ENCODE results near the gene PLPP3. TPM values are rescaled to one million over a fixed set of nuclear protein-coding genes. Genes with fewer than 3 reads are reported as not detected.

PLPP3 gene
- total RNA-seq, 2 experiments from 2014 or later, result not detected

- Mint-ChIP-seq H3K9me3 (no peaks in the 10 kb centered on the region), H3K27ac (no peak overlapping the region), H3K4me3 (no peak overlapping the region), H3K27me3 (peaks cover 25% of the 10 kb centered on the region), H3K4me1 (no peaks in the 10 kb centered on the region), H3K36me3 (no peaks in the 10 kb centered on the region)
- DNase-seq, result no peak
Observed at GRCh38 chr1:56584910-56585528, 5.7 kb upstream of the PLPP3 start.

DNA sequence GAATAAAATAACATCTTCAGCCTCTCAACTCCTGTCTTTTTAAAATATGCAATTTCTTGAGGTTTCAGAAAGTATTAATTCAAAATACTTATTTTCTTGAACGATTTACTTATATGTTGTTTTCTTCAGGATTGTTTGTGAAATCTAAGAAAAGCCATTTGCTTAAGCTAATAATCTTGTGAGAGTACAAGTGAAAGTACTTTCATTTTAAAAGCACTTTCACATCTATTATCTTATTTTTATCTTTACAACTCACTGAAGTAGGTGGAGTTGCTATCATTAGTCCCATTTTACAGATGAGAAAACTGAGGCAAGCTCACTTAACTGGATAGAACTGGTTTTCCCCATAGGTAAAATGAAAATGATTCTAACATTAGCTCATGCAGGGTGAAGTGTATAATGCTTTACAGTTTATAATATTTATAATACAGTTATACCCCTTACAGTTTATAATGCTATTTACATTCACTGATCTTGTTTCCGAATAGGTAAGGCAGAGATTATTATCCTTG lies 4.7 kb upstream of the PLPP3 start:
- Mint-ChIP-seq H3K27me3 (peaks cover 32% of the 10 kb centered on the region), H3K4me1 (no peaks in the 10 kb centered on the region), H3K4me3 (no peak overlapping the region), H3K36me3 (no peaks in the 10 kb centered on the region), H3K9me3 (no peaks in the 10 kb centered on the region), H3K27ac (no peak overlapping the region)
- no peak for DNase-seq

DNA sequence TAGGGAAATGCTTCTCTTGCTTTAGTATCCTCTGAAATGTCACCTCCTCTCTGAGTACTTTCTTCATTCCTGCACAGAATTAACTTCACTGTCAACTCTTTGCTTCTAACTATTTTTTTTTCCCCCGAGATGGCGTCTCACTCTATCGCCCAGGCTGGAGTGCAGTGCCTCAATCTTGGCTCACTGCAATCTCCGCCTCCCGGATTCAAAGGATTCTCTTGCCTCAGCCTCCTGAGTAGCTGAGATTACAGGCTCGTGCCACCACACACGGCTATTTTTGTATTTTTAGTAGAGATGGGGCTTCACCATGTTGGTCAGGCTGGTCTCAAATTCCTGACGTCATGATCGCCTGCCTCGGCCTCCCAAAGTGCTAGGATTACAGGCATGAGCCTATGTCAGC lies 1.4 kb upstream of the PLPP3 start:
- Mint-ChIP-seq H3K9me3 (no peaks in the 10 kb centered on the region), H3K36me3 (no peaks in the 10 kb centered on the region), H3K4me1 (no peaks in the 10 kb centered on the region), H3K4me3 (no peak overlapping the region), H3K27ac (no peak overlapping the region), H3K27me3 (peaks cover 47% of the 10 kb centered on the region)
- no peak for DNase-seq

GRCh38 chr1:56578138-56578962 lies 1.0 kb downstream of the PLPP3 start:
- no peaks in the 10 kb centered on the region for H3K4me1 Mint-ChIP-seq
- H3K9me3 Mint-ChIP-seq, result no peaks in the 10 kb centered on the region
- peak overlapping the region; percentile 78 for H3K4me3 Mint-ChIP-seq
- H3K27ac Mint-ChIP-seq, result no peak overlapping the region
- peak; percentile 4 for DNase-seq
- H3K27me3 Mint-ChIP-seq, result peaks cover 47% of the 10 kb centered on the region
- H3K36me3 Mint-ChIP-seq, result no peaks in the 10 kb centered on the region

DNA sequence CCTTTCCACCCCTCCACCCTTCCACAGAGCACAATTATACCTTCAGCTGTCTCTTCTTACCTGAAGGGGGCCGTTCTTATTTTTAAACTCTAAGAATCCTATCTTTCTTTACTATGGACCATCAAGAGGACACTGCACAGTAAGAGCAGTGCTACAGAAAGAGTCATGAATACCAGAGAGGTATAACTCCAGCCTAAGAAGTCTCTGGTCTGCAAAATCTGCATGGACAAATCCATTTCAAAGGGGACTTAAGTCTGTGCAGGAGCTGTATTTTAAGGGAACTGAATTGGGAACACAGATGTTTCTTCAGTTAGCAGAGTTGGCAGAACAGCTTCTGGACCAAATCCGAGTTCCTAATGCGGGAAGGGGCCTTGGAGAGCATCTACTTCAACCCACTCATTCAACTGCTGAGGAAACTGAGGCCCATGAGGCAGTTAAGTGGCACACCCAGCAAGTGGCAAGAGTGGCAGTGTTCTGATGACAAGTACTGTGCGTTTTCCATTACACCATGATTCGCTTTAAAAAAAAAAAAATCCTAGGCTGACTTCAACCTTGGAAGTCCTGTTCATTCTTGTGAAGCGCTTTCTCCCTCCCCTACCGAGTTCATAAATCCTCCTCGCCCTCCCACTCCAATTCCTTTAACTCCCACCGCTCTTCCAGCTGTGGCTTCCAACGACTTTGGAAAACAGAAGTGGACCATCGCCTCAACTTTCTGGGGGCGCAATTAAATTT lies 1.8 kb downstream of the PLPP3 start:
- DNase-seq, result no peak
- Mint-ChIP-seq H3K36me3 (no peaks in the 10 kb centered on the region), H3K27me3 (peaks cover 50% of the 10 kb centered on the region), H3K9me3 (no peaks in the 10 kb centered on the region), H3K4me3 (peak overlapping the region; percentile 71), H3K4me1 (no peaks in the 10 kb centered on the region), H3K27ac (no peak overlapping the region)

DNA sequence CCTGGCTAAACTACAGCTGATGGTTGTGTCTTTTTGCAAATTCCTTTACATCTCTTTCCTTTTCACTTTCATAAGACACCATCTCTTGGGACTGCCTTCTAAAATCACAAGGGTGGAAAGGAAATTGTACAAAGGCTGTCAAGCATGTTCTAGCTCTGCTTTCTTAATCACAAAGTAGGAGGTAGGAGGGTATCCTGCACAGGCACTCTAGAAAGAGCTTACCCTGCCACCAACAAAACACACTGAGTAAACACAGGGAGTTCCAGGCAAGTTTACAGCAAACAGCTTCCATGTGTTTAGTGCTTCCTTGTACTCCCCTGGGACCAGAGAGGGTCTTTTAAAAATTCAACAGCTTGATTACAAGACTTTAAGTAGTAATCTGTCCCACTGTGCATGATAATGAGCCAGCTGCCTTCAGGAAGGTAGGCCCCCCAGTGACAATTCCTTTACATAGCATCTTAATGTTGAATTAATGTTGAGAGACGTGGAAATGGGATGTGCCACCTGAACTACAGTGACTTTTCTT lies 2.4 kb downstream of the PLPP3 start:
- Mint-ChIP-seq H3K27ac (no peak overlapping the region), H3K4me1 (no peaks in the 10 kb centered on the region), H3K36me3 (no peaks in the 10 kb centered on the region), H3K9me3 (no peaks in the 10 kb centered on the region), H3K27me3 (peaks cover 50% of the 10 kb centered on the region), H3K4me3 (no peak overlapping the region)
- no peak for DNase-seq

DNA sequence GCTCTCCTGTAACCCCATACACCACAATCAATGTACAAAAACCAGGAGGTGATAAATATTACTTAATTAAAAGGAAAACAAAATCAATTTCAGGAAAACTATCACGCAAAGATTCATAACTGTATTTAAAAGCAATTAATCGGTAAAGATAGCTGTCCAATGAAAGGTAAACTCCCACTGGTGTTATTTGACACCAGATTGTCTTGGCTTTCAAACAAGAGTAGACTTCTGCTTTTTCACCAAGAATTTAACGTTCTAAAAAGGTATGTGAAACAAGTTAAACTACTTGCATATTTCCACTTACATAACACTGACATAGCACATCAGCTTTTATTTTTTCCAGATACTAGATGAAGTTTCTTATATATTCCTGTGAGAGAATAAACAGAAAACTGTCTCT lies 3.5 kb downstream of the PLPP3 start:
- H3K36me3 Mint-ChIP-seq, result no peaks in the 10 kb centered on the region
- H3K9me3 Mint-ChIP-seq, result no peaks in the 10 kb centered on the region
- no peak overlapping the region for H3K4me3 Mint-ChIP-seq
- peaks cover 43% of the 10 kb centered on the region for H3K27me3 Mint-ChIP-seq
- H3K27ac Mint-ChIP-seq, result no peak overlapping the region
- no peak for DNase-seq
- no peaks in the 10 kb centered on the region for H3K4me1 Mint-ChIP-seq

DNA sequence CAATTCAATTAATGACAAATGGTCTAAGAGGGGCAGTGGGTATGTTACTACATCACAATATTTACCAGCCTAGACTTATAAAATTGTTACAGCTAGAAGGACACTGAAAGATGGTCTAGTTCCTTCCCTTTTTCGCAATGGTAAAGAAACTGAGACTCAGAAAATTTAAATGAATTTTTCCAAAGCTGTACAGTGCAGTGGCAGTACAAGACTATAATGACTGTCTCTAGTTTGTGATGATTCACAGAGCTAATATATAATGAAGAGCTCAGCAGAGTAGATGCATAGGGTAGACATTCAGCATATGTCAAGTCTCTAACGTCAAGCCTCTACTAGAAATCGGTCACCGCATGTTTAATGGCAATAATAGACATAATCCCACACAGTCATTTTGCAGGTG lies 4.6 kb downstream of the PLPP3 start:
- Mint-ChIP-seq H3K4me3 (no peak overlapping the region), H3K9me3 (no peaks in the 10 kb centered on the region), H3K36me3 (no peaks in the 10 kb centered on the region), H3K27ac (no peak overlapping the region), H3K27me3 (peaks cover 32% of the 10 kb centered on the region), H3K4me1 (no peaks in the 10 kb centered on the region)
- no peak for DNase-seq

- no peak overlapping the region for H3K27ac Mint-ChIP-seq
- no peak for DNase-seq
- no peaks in the 10 kb centered on the region for H3K4me1 Mint-ChIP-seq
- peaks cover 21% of the 10 kb centered on the region for H3K27me3 Mint-ChIP-seq
- no peaks in the 10 kb centered on the region for H3K36me3 Mint-ChIP-seq
- no peaks in the 10 kb centered on the region for H3K9me3 Mint-ChIP-seq
- no peak overlapping the region for H3K4me3 Mint-ChIP-seq
Observed at GRCh38 chr1:56573311-56573710, 6.1 kb downstream of the PLPP3 start.

- H3K36me3 Mint-ChIP-seq, result no peaks in the 10 kb centered on the region
- no peak overlapping the region for H3K4me3 Mint-ChIP-seq
- no peaks in the 10 kb centered on the region for H3K9me3 Mint-ChIP-seq
- peaks cover 13% of the 10 kb centered on the region for H3K27me3 Mint-ChIP-seq
- no peaks in the 10 kb centered on the region for H3K4me1 Mint-ChIP-seq
- no peak for DNase-seq
- no peak overlapping the region for H3K27ac Mint-ChIP-seq
Observed at GRCh38 chr1:56572334-56573050, 6.9 kb downstream of the PLPP3 start.

DNA sequence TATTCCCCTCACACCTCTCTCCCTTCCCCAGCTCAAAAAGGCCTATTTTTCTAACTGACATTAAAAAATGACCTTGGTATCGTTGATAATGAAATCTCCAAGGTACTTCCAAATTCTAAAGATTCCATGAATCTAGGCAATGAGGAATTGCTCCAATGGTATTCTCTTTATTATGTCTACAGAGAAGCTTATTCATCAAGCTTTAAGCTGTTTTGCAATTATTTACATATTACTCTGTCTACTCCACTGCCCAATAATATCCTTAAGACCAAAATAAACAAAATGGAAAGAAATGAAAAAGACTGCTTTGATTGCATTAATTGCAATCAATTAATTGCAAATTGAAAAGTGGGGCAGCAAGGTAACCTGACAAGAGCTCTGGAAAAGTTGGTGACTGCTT lies 7.9 kb downstream of the PLPP3 start:
- Mint-ChIP-seq H3K27me3 (peaks cover 3% of the 10 kb centered on the region), H3K9me3 (no peaks in the 10 kb centered on the region), H3K36me3 (no peaks in the 10 kb centered on the region), H3K27ac (no peak overlapping the region), H3K4me3 (no peak overlapping the region), H3K4me1 (no peaks in the 10 kb centered on the region)
- DNase-seq, result no peak

DNA sequence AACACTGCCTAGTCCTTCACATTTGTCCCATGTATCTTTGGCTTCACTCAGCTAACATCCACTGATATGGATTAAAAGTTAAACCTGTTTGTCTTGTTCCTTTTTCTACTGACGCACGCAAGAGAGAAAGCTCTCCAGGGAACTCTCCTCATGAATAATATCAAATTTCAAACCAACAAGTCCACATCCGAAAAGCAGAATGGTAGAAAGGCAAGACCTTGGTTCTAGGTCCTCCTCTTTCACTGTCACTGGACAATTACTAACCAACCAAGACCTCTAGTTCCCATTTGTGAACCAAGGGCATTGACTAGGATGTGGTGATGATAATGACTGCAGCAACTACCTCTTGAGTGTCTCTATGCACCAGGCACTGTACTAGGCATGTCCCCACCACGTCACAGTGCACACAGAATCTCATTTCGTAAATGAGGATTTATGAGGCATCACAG lies 8.4 kb downstream of the PLPP3 start:
- Mint-ChIP-seq H3K36me3 (no peaks in the 10 kb centered on the region), H3K27me3 (peaks cover 3% of the 10 kb centered on the region), H3K4me3 (no peak overlapping the region), H3K27ac (no peak overlapping the region), H3K4me1 (no peaks in the 10 kb centered on the region), H3K9me3 (no peaks in the 10 kb centered on the region)
- DNase-seq, result no peak

DNA sequence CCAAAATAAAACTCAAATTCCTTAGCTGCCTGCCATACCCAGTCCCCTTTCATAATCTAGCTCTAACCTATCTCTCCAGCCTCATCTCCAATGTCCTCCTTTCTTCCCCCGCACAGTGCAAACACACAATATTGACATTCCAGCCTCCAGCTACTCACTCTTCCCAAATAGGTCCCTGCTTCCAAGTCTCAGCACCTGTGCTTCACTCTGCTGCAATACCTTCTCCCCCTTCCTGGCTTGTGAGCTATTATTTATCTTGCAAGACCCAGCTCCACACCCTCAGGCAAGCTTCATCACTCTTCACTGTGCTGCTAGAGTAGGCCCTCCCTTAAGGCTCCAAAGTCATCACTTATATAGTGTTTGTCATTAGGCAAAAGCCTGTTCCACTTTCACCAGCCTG lies 9.7 kb downstream of the PLPP3 start:
- Mint-ChIP-seq H3K4me1 (no peaks in the 10 kb centered on the region), H3K27me3 (peaks cover 3% of the 10 kb centered on the region), H3K27ac (no peak overlapping the region)

DNA sequence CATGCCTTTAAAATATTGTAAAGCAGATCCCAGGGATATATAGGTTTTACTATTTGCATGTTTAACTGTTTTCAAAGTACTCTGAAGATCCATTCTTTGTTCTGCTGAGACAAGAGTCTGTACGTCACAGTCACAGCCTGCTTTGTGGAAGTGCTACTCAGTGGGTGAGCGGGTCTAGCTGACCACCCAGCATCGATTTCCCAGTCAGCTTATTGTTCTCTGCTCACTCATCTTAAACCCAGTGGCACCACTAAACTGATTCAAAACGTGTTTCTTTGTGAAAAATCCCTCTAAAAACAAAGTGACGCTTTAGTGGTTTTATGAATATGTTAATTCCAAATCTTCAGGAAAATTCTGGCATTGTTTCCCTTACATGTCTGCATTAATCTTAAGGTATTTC lies 12.4 kb downstream of the PLPP3 start:
- no peaks in the 10 kb centered on the region for H3K9me3 Mint-ChIP-seq
- DNase-seq, result no peak
- H3K27ac Mint-ChIP-seq, result no peak overlapping the region
- H3K4me3 Mint-ChIP-seq, result no peak overlapping the region
- H3K4me1 Mint-ChIP-seq, result no peaks in the 10 kb centered on the region
- H3K27me3 Mint-ChIP-seq, result no peaks in the 10 kb centered on the region
- H3K36me3 Mint-ChIP-seq, result no peaks in the 10 kb centered on the region

More for the DNA sequence above, 9.7 kb downstream of the PLPP3 start:
- H3K9me3 Mint-ChIP-seq, result no peaks in the 10 kb centered on the region
- no peak overlapping the region for H3K4me3 Mint-ChIP-seq
- no peaks in the 10 kb centered on the region for H3K36me3 Mint-ChIP-seq
- DNase-seq, result no peak
